Measurements from ENCODE around the gene ARID1A.

Gene ARID1A

DNA sequence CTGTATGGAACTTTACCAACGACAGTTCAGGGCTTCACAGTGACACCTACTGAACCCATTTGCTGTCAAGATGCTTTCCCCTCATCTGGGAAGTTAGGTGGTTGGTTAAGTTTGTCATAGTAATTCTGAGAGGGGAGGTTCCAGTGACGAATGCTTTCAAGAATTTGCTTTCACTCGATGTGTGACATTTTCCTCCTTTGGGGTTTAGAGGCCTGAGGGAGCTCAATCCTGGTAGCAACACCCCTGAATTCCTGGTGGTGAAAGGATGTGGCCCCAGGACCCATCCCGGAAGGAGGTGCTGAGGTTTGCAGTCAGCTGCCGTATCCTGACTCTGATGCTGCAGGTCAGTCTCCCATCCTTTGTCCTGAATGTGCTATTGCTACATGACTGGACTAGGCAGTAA is 94.7 kb downstream of the ARID1A start:
- H3K27ac ChIP-seq (ENCODE audit: low read depth, low read length, poor library complexity, severe bottlenecking), result no peak overlapping the region
- no peak overlapping the region for H2AFZ ChIP-seq (ENCODE audit: low read length)
- H3K9me2 ChIP-seq (ENCODE audit: low read depth, low read length), result no peaks in the 10 kb centered on the region
- H3K36me3 ChIP-seq (ENCODE audit: insufficient read depth, low read length), result peaks cover 7% of the 10 kb centered on the region; the same call in 1 of the 2 replicates
- H3K9ac ChIP-seq (ENCODE audit: low read length), result no peak overlapping the region
- H3K4me1 ChIP-seq (ENCODE audit: insufficient read depth, low read length, severe bottlenecking), result peaks cover 33% of the 10 kb centered on the region
- H4K20me1 ChIP-seq (ENCODE audit: insufficient read depth, low read length), result no peaks in the 10 kb centered on the region
- no peak overlapping the region for H3K4me3 ChIP-seq (ENCODE audit: low read depth, low read length, poor library complexity, severe bottlenecking)
- TF ChIP-seq, protein P1, sequence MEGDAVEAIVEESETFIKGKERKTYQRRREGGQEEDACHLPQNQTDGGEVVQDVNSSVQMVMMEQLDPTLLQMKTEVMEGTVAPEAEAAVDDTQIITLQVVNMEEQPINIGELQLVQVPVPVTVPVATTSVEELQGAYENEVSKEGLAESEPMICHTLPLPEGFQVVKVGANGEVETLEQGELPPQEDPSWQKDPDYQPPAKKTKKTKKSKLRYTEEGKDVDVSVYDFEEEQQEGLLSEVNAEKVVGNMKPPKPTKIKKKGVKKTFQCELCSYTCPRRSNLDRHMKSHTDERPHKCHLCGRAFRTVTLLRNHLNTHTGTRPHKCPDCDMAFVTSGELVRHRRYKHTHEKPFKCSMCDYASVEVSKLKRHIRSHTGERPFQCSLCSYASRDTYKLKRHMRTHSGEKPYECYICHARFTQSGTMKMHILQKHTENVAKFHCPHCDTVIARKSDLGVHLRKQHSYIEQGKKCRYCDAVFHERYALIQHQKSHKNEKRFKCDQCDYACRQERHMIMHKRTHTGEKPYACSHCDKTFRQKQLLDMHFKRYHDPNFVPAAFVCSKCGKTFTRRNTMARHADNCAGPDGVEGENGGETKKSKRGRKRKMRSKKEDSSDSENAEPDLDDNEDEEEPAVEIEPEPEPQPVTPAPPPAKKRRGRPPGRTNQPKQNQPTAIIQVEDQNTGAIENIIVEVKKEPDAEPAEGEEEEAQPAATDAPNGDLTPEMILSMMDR (IDR thresholded peaks at IDR 0.05; ENCODE audit: low read length), result no peak
- no peak for TF ChIP-seq EZH2 (IDR thresholded peaks at IDR 0.05; ENCODE audit: borderline replicate concordance, low read length)
- no peak overlapping the region for H3K4me2 ChIP-seq (ENCODE audit: low read length)
- no peaks in the 10 kb centered on the region for H3K27me3 ChIP-seq (ENCODE audit: insufficient read depth, low read length)
- no peaks in the 10 kb centered on the region for H3K9me3 ChIP-seq (ENCODE audit: low read length)
- H3K79me2 ChIP-seq (ENCODE audit: insufficient read depth, low read length), result no peaks in the 10 kb centered on the region
- H3F3A ChIP-seq (ENCODE audit: insufficient read depth, low read length), result peaks cover 5% of the 10 kb centered on the region; the same call in 1 of the 2 replicates

DNA sequence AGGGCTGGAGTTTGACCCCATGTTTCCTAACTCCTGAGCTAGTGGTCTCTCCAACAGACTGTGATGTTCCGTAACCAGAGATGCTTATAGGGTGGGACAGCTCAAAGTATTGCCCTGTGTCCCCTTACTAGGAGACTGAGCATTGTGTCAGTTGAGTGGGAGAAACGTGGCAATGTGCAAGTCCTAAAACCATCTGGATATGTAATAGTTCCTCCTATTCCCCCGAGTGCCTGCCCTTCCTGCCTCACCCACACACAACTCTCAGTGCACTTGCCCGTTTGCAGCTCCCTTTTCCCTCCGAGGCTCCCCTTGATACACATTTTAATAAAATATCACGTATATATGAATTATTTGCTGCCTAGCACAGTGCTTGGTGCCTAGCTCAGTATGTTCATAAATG is 95.3 kb downstream of the ARID1A start:
- no peak overlapping the region for H3K4me2 ChIP-seq (ENCODE audit: low read length)
- peaks cover 27% of the 10 kb centered on the region for H3K4me1 ChIP-seq (ENCODE audit: insufficient read depth, low read length, severe bottlenecking)

DNA sequence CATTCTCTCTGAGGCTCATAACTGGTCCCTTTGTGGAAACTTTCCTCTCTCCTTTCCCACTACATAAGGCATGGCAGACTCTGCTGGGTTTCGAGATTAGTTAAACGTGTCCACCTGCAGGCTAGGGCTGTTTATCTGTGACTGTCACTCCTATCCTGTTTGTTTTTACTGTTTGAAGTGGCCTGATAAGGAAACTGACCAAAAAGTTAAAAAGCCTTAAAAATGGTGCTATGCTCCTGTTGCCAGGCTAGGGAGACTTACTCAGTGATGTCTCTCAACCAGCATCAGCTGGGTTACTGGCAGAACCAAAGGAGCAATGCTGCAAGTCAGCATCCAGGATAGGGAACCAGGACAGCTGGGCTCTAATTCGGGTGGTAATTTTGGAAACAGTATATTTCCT is 95.8 kb downstream of the ARID1A start:
- H3K9me2 ChIP-seq (ENCODE audit: low read depth, low read length), result no peaks in the 10 kb centered on the region
- no peaks in the 10 kb centered on the region for H4K20me1 ChIP-seq (ENCODE audit: insufficient read depth, low read length)
- no peak overlapping the region for H3K4me3 ChIP-seq (ENCODE audit: low read depth, low read length, poor library complexity, severe bottlenecking)
- H3K4me1 ChIP-seq (ENCODE audit: insufficient read depth, low read length, severe bottlenecking), result peaks cover 22% of the 10 kb centered on the region
- H3K9me3 ChIP-seq (ENCODE audit: low read length), result no peaks in the 10 kb centered on the region
- H3K4me2 ChIP-seq (ENCODE audit: low read length), result no peak overlapping the region
- peaks cover under 1% of the 10 kb centered on the region; the same call in 1 of the 2 replicates for H3F3A ChIP-seq (ENCODE audit: insufficient read depth, low read length)
- no peaks in the 10 kb centered on the region for H3K27me3 ChIP-seq (ENCODE audit: insufficient read depth, low read length)
- H2AFZ ChIP-seq (ENCODE audit: low read length), result no peak overlapping the region
- no peak overlapping the region for H3K27ac ChIP-seq (ENCODE audit: low read depth, low read length, poor library complexity, severe bottlenecking)
- no peaks in the 10 kb centered on the region for H3K79me2 ChIP-seq (ENCODE audit: insufficient read depth, low read length)
- H3K36me3 ChIP-seq (ENCODE audit: insufficient read depth, low read length), result peaks cover 7% of the 10 kb centered on the region; the same call in 1 of the 2 replicates
- no peak for TF ChIP-seq EZH2 (IDR thresholded peaks at IDR 0.05; ENCODE audit: borderline replicate concordance, low read length)
- TF ChIP-seq, protein P1 (IDR thresholded peaks at IDR 0.05; ENCODE audit: low read length), result no peak
- H3K9ac ChIP-seq (ENCODE audit: low read length), result no peak overlapping the region

More for the DNA sequence above, 95.3 kb downstream of the ARID1A start:
- Histone ChIP-seq H3K79me2 (ENCODE audit: insufficient read depth, low read length) (no peaks in the 10 kb centered on the region), H2AFZ (ENCODE audit: low read length) (no peak overlapping the region), H3K36me3 (ENCODE audit: insufficient read depth, low read length) (peaks cover 7% of the 10 kb centered on the region; the same call in 1 of the 2 replicates), H3K9me2 (ENCODE audit: low read depth, low read length) (no peaks in the 10 kb centered on the region), H3F3A (ENCODE audit: insufficient read depth, low read length) (peaks cover 5% of the 10 kb centered on the region; the same call in 1 of the 2 replicates), H3K9ac (ENCODE audit: low read length) (no peak overlapping the region), H3K27ac (ENCODE audit: low read depth, low read length, poor library complexity, severe bottlenecking) (no peak overlapping the region), H3K27me3 (ENCODE audit: insufficient read depth, low read length) (no peaks in the 10 kb centered on the region), H4K20me1 (ENCODE audit: insufficient read depth, low read length) (no peaks in the 10 kb centered on the region), H3K4me3 (ENCODE audit: low read depth, low read length, poor library complexity, severe bottlenecking) (no peak overlapping the region), H3K9me3 (ENCODE audit: low read length) (no peaks in the 10 kb centered on the region)
- TF ChIP-seq, protein P1 (IDR thresholded peaks at IDR 0.05; ENCODE audit: low read length), result no peak
- TF ChIP-seq EZH2 (IDR thresholded peaks at IDR 0.05; ENCODE audit: borderline replicate concordance, low read length), result no peak

Data from OCI-LY1 (cell line).